CD4-positive, alpha-beta T cell treated with Interleukin-17A for 1 hour (primary cell): Measurements from ENCODE around the gene ATRN.
"Not testable (repeated sequence)": the region's sequence is repeated elsewhere in the genome, so short reads cannot be mapped to it uniquely, and the experiment has no call there.

Experiments
- DNase-seq: peaks from one replicate; pipeline ENCODE4 v3.0.0-alpha.2; 2020

ATRN gene

DNA sequence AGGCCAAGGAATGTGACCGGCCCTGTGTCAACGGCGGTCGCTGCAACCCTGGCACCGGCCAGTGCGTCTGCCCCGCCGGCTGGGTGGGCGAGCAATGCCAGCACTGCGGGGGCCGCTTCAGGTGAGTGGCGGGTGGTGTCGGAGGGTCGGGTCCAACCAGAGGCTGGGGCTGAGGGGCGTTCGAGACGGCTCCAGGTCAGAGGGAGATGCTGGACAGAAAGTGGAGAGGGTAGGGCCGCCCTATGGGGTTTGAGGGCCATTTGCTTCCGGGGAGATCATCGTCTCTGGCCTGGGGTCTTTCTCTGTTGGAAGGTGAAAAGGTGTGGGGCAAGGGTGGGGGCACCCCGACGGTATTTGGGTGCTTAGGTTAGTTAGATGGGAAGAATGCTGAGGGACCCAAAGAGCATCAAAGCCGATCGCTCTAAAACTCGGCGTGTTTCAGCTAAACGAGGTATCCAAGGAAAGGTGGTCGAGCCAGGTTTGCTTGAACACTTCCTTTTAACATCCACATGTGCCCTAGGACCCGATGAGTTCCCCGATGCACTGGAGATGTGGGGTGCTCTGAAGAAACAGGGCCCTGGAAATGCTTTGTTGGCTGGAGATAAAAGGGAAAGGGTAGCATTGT is 691 bp downstream of the ATRN start:
- no peak for DNase-seq

DNA sequence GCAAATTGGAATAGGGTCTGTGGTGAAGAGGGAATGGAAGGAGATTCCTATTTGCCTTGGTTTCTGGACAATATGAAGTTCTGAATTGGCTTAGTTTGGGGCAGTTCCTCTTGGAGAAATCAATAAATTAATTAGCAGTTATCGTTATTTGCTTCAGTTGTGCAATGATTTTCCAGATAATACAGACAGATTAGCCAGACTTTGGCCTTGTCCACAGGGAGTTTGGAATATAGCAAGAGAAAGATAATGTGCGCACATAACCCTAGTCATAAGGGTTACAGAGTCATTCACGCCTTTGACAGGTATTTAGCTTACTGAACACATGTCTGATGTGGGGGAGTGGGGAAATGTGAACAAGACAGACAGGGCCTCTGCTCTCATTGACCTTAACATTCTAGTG is 1.3 kb downstream of the ATRN start:
- no peak for DNase-seq

DNA sequence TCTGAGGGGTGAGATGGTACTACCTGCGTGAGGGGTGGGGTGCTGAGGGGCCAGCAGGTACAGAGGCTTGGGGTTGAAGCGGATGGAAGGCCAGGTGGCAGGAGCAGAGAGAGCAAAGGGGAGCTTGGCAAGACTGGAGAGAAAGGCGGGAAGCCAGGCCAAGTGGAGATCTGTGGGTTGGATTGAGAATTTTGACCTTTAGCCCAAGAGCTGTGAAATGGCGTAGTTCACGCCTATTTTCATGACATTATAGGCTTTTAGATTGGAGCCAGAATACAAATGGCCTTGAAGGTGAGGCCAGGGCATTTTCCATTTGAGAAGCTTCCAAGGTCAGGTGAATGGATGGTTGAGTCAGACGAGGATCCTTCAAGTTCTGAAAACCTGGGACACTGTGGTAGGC is 2.5 kb downstream of the ATRN start:
- no peak for DNase-seq

DNA sequence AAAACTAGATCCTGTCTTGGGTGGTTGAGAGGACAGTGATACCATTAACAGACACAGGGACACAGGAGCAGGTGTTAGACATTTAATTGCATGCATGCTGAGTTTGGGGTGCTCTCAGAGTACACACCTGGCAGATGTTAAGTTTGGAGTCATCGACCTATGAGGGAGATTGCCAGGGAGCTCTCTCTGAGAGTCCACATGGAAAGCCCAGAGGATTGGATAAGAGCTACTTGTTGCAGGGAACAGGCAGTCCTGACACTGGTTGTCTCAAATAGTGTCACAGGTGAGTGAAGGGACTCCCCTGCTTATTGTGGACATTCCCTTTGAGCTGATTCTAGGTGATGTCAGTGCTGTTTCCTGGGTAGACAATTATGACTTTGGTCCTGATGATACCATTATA is 3.1 kb downstream of the ATRN start:
- DNase-seq: no peak

DNA sequence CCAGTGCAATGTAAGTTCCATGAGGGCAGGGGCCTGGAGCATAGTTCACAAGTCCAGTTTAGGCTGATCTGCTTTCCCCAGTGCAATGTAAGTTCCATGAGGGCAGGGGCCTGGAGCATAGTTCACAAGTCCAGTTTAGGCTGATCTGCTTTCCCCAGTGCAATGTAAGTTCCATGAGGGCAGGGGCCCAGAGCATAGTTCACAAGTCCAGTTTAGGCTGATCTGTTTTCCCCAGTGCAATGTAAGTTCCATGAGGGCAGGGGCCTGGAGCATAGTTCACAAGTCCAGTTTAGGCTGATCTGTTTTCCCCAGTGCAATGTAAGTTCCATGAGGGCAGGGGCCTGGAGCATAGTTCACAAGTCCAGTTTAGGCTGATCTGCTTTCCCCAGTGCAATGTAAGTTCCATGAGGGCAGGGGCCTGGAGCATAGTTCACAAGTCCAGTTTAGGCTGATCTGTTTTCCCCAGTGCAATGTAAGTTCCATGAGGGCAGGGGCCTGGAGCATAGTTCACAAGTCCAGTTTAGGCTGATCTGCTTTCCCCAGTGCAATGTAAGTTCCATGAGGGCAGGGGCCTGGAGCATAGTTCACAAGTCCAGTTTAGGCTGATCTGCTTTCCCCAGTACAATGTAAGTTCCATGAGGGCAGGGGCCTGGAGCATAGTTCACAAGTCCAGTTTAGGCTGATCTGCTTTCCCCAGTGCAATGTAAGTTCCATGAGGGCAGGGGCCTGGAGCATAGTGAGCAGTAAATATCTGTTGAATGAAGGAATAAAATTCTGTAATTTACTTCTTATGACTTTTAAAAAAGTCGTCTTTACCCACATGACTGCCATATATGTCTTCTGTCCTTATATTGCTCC is 6.4 kb downstream of the ATRN start:
- not testable (repeated sequence) for DNase-seq

DNA sequence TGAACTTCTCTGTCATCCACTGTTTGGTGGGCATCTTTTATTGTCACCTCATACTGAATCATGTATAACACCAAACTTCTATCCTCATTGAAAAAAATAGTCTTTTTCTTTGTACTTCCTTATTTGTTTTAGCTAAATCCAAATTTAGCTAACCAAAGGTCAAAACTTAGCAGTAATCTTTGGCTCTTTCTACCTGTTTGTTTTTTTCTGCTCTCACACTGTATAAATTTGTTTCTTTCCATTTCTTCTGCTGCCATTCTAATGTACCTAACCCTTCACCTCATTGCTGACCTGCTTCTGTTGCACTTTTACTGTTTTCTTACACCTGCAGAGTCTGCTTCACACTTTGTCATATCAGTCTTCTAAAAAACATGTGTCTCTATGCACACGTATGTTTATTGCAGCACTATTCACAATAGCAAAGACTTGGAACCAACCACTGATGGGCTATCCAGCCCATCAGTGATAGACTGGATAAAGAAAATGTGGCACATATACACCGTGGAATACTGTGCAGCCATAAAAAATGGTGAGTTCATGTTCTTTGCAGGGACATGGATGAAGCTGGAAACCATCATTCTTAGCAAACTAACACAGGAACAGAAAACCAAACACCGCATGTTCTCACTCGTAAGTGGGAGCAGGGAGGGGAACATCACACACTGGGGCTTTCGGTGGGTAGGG is 7.2 kb downstream of the ATRN start:
- DNase-seq: no peak

DNA sequence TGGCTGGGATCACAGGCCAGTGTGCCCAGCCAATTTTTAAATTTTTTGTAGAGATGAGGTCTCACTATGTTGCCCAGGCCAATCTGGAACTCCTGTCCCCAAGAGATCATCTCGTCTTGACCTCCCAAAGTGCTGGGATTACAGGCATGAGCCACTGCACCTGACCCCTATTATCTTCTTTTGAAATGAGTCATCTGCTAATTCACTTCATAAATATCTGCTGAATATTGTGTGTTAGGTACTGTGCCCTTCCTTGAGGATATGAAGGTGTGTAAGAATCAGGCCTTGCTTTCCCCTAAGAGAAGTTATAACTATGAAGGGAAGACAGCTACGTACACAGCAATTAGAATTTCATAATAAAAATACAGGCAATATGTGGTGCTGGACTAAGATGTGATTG is 8.2 kb downstream of the ATRN start:
- no peak for DNase-seq

DNA sequence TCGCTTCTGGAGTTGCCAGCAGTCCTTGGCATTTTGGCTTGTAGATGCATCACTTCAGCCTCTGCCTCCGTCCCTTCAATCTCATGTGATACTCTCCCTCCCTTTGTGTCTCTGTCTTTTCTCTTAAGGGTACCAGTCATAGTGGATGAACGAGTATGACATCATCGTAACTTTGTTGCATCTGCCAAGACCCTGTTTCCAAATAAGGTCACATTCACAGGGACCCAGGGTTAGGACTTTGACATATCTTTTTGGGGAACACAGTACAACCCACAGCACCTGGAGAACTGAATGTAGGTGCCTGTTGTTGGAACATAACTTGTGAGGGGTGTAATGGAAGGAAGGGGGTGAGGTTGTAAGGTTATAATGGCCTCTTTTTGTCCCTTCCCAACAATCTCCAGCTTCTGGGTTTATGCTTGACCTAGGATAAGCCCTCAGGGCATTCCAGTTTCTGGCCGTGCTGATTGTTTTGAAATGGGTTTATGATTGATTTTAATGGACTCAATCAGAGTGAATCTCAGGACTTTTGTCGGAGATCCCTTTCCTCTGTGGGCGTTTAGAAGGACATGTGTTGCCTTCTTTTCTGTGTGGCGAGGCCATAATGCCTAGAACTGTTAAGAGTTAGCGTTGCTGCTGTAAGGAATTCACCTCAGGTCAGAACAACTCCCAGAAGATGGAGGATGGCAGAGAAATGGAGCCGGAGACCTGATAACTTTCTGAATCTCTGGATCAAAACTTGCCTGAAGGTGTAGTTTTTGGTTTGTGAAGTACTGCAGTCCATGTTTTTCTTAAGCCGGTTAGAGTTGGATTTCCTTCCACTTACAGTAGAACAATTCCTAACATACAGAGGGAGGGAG is 9.2 kb downstream of the ATRN start:
- no peak for DNase-seq

DNA sequence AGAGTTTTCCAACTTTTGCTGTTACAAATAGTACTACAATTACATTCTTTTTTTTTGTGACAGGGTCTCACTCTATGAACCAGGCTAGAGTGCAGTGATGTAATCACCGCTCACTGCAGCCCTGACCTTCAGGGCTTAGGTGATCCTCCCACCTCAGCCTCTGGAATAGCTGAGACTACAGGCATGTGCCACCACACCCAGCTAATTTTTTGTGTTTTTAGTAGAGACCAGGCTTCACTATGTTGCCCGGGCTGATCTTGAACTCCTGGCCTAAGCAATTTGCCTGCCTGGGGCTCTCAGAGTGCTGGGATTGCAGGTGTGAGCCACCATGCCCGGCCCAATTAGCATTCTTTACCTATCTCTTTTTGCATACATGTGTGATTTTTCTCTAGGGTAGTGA is 12.5 kb downstream of the ATRN start:
- no peak for DNase-seq

DNA sequence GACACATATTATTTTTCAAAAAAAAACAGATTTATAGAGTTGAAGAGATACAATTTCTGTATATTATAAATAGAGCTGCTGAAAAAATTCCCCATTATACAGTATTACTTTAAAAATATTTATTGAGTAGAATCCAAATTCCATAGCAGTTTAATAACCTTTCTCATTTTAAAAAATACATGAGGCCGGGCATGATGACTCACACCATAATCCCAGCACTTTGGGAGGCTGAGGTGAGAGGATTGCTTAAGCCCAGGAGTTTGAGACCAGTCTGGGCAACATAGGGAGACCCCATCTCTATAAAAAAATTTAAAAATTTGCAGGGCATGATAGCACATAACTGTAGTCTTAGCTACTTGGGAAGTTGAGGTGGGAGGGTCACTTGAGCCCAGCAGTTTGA is 13.0 kb downstream of the ATRN start:
- DNase-seq: no peak

DNA sequence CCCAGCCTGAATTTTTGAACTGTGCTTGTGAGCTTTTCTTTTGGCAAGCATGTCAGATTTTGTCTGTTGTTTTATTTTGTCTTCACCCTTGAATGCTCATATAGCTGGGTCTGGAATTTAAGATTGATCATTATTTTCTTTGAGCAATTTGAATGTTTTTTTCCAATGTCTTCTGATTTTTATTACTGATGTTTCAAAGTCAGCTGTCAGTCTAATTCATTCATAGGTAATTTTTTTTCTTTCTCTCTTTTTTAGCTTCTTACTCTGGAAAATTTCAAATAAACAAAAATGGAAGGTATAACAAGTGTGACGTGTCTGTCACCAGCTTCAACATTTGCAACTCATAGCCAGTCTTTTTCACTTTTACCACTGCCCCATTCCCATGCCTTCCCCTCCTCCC is 15.1 kb downstream of the ATRN start:
- DNase-seq: no peak

DNA sequence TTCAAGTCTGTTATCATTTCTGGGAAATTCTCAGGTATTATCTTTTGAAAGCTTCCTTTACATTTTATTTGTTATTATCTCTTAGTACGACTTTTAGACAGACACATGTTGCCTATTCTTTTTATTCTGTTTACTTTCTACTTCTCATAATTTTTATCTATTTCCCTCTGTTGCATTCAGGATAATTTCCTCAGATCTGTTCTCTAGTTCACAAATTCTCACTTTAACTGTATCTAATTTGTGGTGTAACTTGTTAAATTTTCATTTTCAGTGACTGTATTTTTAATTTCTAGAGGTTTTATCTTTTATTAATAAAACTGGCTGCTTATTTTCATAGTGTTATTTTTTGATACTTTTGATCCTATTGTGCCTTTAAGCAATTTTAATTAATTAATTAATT is 16.0 kb downstream of the ATRN start:
- DNase-seq: no peak

DNA sequence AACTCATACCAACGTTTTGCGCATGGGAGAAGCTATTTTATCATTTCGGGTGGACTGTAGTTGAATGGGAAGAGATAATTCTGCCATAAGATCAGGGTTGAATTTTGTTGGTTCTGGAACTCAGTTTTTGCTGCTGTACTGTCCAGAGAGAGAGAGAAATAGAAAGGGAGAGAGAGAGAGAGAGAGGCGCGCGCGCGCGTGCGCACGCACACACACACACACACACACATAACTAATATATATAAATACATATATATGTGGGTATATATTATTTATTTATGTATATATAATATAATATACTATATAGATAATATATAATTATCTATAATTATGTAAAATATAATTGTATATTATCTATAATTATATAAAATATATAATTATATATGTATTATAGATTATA is 21.9 kb downstream of the ATRN start:
- no peak for DNase-seq

DNA sequence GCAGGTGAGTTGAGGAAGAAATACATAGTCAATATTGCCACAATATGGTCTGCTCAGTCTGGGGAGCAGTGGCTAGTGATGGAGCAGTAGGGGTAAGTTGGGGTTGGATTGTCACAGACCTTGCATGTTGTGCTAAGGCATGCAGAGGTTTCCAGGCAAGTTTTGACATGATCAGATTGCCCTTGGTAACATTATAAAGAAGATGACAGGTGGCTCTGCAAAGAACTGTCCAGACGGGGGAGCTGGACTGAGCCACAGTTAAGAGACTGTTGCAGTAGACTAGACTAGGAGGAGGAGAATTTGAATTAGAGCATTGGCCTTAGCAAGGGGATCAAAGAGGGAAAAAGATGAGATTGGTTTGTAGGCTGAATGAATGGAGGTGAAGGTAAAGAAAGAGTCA is 23.4 kb downstream of the ATRN start:
- DNase-seq: no peak

DNA sequence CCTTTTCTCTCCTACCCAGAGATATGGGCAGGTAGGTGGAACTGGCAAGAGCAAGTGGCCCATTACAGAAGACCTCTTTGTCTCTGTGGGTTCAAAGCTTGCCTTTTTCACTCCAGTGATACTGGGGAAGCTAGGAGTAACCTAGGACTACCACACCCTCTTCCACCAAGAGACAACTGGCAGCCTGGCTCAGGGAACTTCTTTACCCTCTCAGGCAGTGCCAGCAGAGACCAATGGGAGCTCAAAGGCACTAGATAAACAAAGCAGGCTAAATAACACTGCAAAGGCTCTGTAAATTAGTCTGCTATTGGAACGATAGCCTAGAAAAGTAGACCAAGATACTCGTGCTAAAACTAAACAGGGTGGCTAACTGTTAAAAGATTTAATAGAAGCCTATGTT is 32.1 kb downstream of the ATRN start:
- DNase-seq: no peak

DNA sequence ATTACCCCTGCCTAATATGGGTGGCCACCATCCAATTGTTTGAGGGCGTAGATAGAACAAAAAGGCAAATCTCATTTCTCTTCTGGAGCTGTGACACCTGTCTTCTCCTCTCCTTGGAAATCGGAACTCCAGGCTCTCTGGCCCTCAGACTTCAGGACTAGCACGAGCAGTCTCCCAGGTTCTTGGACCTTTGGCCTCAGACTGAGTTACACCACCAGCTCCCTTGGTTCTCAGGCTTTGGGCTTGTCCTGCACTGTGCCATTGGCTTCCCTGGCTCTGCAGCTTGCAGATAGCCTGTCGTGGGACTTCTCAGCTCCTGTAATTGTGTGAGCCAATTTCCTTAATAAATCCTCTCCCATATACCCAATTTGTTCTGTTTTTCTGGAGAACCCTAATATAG is 34.3 kb downstream of the ATRN start:
- no peak for DNase-seq

DNA sequence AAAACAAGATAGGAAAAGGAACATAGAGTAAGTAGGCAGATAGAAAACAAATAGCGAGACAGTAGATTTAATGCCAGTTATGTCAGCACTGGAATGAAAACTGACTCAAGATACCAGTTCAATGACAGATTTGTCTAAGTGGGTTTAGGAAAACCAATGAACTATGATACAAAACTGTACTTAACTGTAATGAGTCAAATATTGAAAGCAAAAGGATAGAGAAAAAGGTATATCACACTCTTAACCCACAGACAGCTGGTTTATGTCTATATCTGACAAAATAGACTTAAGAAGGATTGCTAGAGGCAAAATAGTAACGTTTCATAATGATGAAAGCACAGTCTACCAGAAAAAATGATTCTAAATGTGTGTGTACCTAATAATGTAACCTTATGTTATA is 38.2 kb downstream of the ATRN start:
- no peak for DNase-seq

DNA sequence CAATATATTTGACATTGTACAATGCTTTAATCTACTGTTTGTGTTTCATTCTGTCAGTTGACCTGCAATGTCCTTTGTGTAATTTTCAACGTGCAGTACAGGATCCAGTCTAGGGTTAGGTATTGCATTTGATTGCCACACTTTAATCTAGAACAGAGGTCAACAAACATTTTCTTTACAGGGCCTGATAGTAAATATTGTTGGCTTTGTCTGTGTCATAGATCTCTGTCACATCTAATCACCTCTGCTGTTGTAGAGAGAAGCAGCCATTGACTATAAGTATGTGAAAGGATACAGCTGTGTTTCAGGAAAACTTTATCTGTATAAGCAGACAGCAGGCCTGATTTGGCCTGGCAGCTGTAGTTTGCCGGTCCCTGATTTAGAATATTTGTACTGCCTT is 39.3 kb downstream of the ATRN start:
- DNase-seq: no peak

DNA sequence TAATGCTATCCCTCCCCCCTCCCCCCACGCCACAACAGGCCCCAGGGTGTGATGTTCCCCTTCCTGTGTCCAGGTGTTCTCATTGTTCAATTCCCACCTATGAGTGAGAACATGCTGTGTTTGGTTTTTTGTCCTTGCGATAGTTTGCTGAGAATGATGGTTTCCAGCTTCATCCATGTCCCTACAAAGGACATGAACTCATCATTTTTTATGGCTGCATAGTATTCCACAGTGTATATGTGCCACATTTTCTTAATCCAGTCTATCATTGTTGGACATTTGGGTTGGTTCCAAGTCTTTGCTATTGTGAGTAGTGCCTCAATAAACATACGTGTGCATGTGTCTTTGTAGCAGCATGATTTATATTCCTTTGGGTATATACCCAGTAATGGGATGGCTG is 41.4 kb downstream of the ATRN start:
- not testable (repeated sequence) for DNase-seq

DNA sequence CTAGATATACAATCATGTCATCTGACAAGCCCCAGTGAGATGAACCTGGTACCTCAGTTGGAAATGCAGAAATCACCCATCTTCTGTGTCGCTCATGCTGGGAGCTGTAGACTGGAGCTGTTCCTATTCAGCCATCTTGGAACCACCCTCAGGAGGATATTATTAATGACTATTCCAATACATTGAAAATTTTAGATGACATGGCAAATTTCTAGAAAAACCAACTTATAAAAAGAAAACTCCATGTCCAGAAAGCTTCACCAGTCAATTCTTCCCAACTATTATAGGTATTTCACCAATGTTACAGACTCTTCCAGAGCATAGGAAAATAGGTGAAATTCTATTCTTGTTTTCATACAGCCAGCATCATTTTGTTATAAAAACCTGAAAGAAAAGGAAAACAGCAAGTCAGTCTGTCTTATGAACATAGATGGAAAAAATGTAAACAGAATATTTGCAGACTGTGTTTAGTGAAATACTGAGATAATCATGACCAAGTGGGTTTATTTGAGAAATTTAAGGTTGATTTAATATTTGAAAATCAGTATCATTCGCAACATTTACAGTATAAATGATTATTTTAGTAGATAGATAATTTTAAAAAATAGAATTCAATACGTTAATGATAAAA is 43.3 kb downstream of the ATRN start:
- DNase-seq: no peak

DNA sequence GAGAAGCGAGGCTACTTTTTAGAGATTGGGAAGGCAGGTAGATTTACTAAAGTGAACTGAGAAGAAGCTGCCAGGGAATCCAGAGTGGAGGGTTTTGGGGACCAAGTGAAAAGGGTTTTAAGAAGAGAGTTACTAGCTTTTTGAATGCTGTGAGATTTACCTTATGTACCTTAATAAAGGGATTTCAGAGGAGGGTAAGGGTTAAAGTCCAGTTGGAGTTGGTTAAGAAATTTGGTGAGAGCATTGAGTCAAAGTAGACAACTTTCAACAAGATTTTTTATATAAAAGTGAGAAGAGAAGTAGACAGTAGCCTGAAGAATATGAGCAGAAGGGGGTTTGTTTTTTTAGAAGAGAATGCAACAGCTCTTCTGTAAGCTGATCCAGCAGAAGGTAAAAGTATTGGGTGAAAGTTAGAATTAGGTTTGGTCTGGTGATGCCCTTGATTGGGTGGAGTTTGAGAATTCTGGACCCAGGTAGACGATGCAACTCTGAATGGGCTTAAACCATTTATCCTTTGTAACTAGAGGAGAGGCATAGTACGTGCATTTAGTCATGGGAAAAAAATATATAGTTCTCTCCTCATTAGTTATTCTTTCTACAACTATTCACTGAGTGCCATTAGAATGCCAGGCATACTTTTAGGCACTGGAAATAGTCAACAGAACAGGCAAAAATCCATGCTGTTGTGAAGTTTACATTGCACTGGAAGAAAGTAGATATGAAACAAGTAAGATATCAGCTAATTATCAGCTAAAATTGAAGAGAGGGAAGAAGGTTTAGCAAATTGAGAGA is 44.8 kb downstream of the ATRN start:
- no peak for DNase-seq
